B cell (primary cell): ENCODE measurements around the gene CAMK1D. TPM values are rescaled to one million over a fixed set of nuclear protein-coding genes. Genes with fewer than 3 reads are reported as not detected.
"Not testable (repeated sequence)": the region's sequence is repeated elsewhere in the genome, so short reads cannot be mapped to it uniquely, and the experiment has no call there.

ENCODE experiments used
- ATAC-seq: fragments of 200-7000 bp; cut with Tn5 transposase; one replicate; pipeline ENCODE4 v1.10.0; 2021; ENCODE audit warnings: low read depth, mild to moderate bottlenecking, moderate number of reproducible peaks, moderate library complexity
- CTCF ChIA-PET: fragments of 350-600 bp; sonication (Branson Sonifier 250); formaldehyde crosslinking; loops from one replicate; lab custom pipeline; 2021; ENCODE audit warnings: antibody characterized with exemption, inconsistent platforms; lab: Charles Lee
- POLR2A ChIA-PET: fragments of 350-600 bp; sonication (Branson Sonifier 250); formaldehyde crosslinking; loops from one replicate; lab custom pipeline; 2021; ENCODE audit warnings: antibody characterized with exemption; lab: Charles Lee
- DNase-seq: peaks from one replicate; pipeline ENCODE4 v3.0.0; 2013
- H2AFZ ChIP-seq: 2 replicates; pipeline ENCODE4 v1.6.1; 2012; ENCODE audit warnings: mild to moderate bottlenecking, low read depth, low read length; ENCODE audit not compliant: insufficient read depth, poor library complexity, severe bottlenecking
- H3K27ac ChIP-seq, 2 donors: 1 replicate in 1 of 2; 2 replicates in 1 of 2; pipeline ENCODE4 v1.5.1; 2012 to 2013; ENCODE audit warnings: low read length in 2 of 2, mild to moderate bottlenecking in 2 of 2, moderate library complexity in 1 of 2
- H3K27me3 ChIP-seq, 4 experiments: fragments of 200-600 bp in 1 of 4; sonication (generic) in 1 of 4; replicated peaks in 1 of 4; 1 replicate in 2 of 4; 2 replicates in 2 of 4; pipeline versions ENCODE4 v1.6.1 to v1.7.0; 2013 to 2016; ENCODE audit warnings: low read length in 3 of 4, mild to moderate bottlenecking in 2 of 4, mixed read lengths in 1 of 4, moderate library complexity in 1 of 4; ENCODE audit not compliant: insufficient read depth in 4 of 4, control insufficient read depth in 3 of 4; ENCODE audit errors: control extremely low read depth in 1 of 4
- H3K36me3 ChIP-seq, 2 experiments: replicated peaks in 1 of 2; 1 replicate in 1 of 2; 2 replicates in 1 of 2; pipeline versions ENCODE4 v1.6.1 to v1.7.1; 2013; ENCODE audit warnings: low read length in 1 of 2; ENCODE audit not compliant: insufficient read depth in 2 of 2, control insufficient read depth in 1 of 2; ENCODE audit errors: control extremely low read depth in 1 of 2, extremely low read depth in 1 of 2
- H3K4me1 ChIP-seq, 2 donors: fragments of 200-600 bp in 1 of 2; sonication (generic) in 1 of 2; 1 replicate in 1 of 2; 2 replicates in 1 of 2; pipeline versions ENCODE4 v1.5.1 to v1.6.1; 2013 to 2017; ENCODE audit warnings: low read length in 2 of 2; ENCODE audit not compliant: control insufficient read depth in 2 of 2, insufficient read depth in 2 of 2
- H3K4me2 ChIP-seq: replicated peaks from 2 replicates; pipeline ENCODE3; 2012; ENCODE audit warnings: mild to moderate bottlenecking, low read depth, low read length; ENCODE audit not compliant: poor library complexity, severe bottlenecking
- H3K4me3 ChIP-seq, 5 experiments: fragments of 200-600 bp in 1 of 5; sonication (generic) in 1 of 5; 1 replicate in 3 of 5; 2 replicates in 2 of 5; pipeline versions ENCODE4 v1.5.1 to v1.7.0; 2011 to 2016; ENCODE audit warnings: low read length in 4 of 5, mild to moderate bottlenecking in 4 of 5, low read depth in 2 of 5, control low read depth in 1 of 5, moderate library complexity in 1 of 5; ENCODE audit not compliant: insufficient read depth in 1 of 5; ENCODE audit errors: control extremely low read depth in 1 of 5, extremely low read depth in 1 of 5
- H3K79me2 ChIP-seq: fragments of 200-600 bp; sonication (generic); one replicate; pipeline ENCODE4 v1.6.0; 2016; ENCODE audit warnings: low read length; ENCODE audit not compliant: control insufficient read depth, insufficient read depth
- H3K9ac ChIP-seq: fragments of 200-600 bp; sonication (generic); 2 replicates; pipeline ENCODE4 v1.6.1; 2017; ENCODE audit warnings: mild to moderate bottlenecking, low read length, moderate library complexity
- H3K9me3 ChIP-seq, 3 donors: one replicate each; pipeline versions ENCODE4 v1.6.1 to v1.7.1; 2013; ENCODE audit warnings: low read length in 2 of 3; ENCODE audit not compliant: control insufficient read depth in 2 of 3, insufficient read depth in 1 of 3; ENCODE audit errors: control extremely low read depth in 1 of 3
- H4K20me1 ChIP-seq: 2 replicates; pipeline ENCODE4 v1.6.0; 2012; ENCODE audit warnings: mild to moderate bottlenecking, low read length; ENCODE audit not compliant: insufficient read depth, control insufficient read depth, poor library complexity, severe bottlenecking
- H3K27ac Mint-ChIP-seq: one replicate; pipeline ENCODE4 v1.8.0; 2021; ENCODE audit warnings: mixed read lengths
- H3K27me3 Mint-ChIP-seq: one replicate; pipeline ENCODE4 v1.8.0; 2021; ENCODE audit warnings: mixed read lengths
- H3K4me1 Mint-ChIP-seq: one replicate; pipeline ENCODE4 v1.8.0; 2021; ENCODE audit warnings: mixed read lengths
- H3K4me3 Mint-ChIP-seq: one replicate; pipeline ENCODE4 v1.8.0; 2021; ENCODE audit warnings: mixed read lengths
- H3K9me3 Mint-ChIP-seq: one replicate; pipeline ENCODE4 v1.8.0; 2022; ENCODE audit warnings: mixed read lengths; ENCODE audit not compliant: insufficient read depth
- EZH2 ChIP-seq: IDR thresholded peaks from 2 replicates; pipeline ENCODE4 v1.6.1; 2012; ENCODE audit warnings: borderline replicate concordance, low read depth, mild to moderate bottlenecking, moderate library complexity, low read length; ENCODE audit not compliant: insufficient read depth, poor library complexity, severe bottlenecking
- WGBS: methylation state at CpG from one replicate; pipeline ENCODE4 v1.1.5; 2013; ENCODE audit warnings: missing lambda C conversion rate; ENCODE audit not compliant: insufficient coverage; 5-methylcytosine and 5-hydroxymethylcytosine counted together
- intact Hi-C: fragments of 100-400 bp; cut with micrococcal nuclease; formaldehyde crosslinking; loops from one replicate; pipeline ENCODE4 v1.10.0; 2022
- polyA plus RNA-seq: library from polyadenylated mRNA; depleted of rRNA; stranded (reverse); fragments of >200 nt; gene quantifications from 2 replicates; pipeline ENCODE4 v1.2.3, GENCODE V29; 2012
- total RNA-seq, 2 donors: library from RNA; stranded (reverse); fragments of 120-200 nt in 1 of 2; gene quantifications; 1 replicate in 1 of 2; 2 replicates in 1 of 2; pipeline versions ENCODE4 v1.2.3 to v1.2.4, GENCODE V29; 2013 to 2022
- TF ChIP-seq, protein P1 (sequence below): fragments of 200-600 bp; IDR thresholded peaks from one replicate; pipeline ENCODE4 v1.8.0; 2022; ENCODE audit warnings: antibody characterized with exemption, mild to moderate bottlenecking

Gene CAMK1D
- total and polyA plus RNA-seq, 2 donors (not counting 1 experiment from before 2014, with no cell fraction given), result 34.1 to 69.7 TPM

DNA sequence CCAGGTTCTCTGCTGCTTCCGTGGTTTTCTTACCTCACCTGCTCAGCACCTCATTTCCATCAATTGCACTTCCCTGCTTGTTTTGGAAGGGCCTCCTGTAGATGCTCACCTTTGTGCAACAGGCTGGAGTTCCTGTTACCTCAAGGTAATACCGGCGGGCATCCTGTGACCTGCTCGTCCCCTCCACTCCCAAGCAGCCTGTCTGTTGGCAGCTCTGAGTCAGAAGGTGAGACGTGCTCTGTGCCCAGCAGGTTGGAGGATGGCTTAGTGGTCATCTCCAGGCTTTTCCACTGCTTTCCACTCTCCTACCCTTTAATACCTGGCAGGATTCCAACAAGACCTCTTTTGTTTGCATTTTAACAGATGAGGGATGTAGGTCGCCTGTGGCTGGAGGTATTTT, 86.0 kb downstream of the CAMK1D start:
- Mint-ChIP-seq H3K4me3 (no peak overlapping the region), H3K27ac (no peak overlapping the region), H3K9me3 (peaks cover 9% of the 10 kb centered on the region), H3K4me1 (peaks cover 44% of the 10 kb centered on the region), H3K27me3 (no peaks in the 10 kb centered on the region)
- Histone ChIP-seq H3K27ac (no peak overlapping the region), H3K4me3 (no peak overlapping the region), H3K27me3 (no peaks in the 10 kb centered on the region), H3K9ac (no peak overlapping the region), H3K4me2 (no peak overlapping the region), H2AFZ (no peak overlapping the region), H3K4me1 (peaks cover 5 to 11% of the 10 kb centered on the region in 2 donors), H4K20me1 (peaks cover 96% of the 10 kb centered on the region), H3K79me2 (peaks cover 100% of the 10 kb centered on the region), H3K9me3 (peaks cover 0 to 8% (median 8%) of the 10 kb centered on the region in 3 donors), H3K36me3 (peaks cover 14 to 19% of the 10 kb centered on the region in 2 experiments)
- no peak for ATAC-seq
- 100% methylated on average over 1 of the region's 6 CpGs for WGBS
- DNase-seq, result no peak
- intact Hi-C loops, result no loop called here
- TF ChIP-seq EZH2, result no peak
- TF ChIP-seq, protein P1, sequence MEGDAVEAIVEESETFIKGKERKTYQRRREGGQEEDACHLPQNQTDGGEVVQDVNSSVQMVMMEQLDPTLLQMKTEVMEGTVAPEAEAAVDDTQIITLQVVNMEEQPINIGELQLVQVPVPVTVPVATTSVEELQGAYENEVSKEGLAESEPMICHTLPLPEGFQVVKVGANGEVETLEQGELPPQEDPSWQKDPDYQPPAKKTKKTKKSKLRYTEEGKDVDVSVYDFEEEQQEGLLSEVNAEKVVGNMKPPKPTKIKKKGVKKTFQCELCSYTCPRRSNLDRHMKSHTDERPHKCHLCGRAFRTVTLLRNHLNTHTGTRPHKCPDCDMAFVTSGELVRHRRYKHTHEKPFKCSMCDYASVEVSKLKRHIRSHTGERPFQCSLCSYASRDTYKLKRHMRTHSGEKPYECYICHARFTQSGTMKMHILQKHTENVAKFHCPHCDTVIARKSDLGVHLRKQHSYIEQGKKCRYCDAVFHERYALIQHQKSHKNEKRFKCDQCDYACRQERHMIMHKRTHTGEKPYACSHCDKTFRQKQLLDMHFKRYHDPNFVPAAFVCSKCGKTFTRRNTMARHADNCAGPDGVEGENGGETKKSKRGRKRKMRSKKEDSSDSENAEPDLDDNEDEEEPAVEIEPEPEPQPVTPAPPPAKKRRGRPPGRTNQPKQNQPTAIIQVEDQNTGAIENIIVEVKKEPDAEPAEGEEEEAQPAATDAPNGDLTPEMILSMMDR, result no peak
- CTCF ChIA-PET, result interaction anchor here (1.0 kb wide), 1 partner anchor 9 kb away, joined by 4 read pairs; no protein-coding TSS in a partner anchor
- POLR2A ChIA-PET, result no interaction called here

DNA sequence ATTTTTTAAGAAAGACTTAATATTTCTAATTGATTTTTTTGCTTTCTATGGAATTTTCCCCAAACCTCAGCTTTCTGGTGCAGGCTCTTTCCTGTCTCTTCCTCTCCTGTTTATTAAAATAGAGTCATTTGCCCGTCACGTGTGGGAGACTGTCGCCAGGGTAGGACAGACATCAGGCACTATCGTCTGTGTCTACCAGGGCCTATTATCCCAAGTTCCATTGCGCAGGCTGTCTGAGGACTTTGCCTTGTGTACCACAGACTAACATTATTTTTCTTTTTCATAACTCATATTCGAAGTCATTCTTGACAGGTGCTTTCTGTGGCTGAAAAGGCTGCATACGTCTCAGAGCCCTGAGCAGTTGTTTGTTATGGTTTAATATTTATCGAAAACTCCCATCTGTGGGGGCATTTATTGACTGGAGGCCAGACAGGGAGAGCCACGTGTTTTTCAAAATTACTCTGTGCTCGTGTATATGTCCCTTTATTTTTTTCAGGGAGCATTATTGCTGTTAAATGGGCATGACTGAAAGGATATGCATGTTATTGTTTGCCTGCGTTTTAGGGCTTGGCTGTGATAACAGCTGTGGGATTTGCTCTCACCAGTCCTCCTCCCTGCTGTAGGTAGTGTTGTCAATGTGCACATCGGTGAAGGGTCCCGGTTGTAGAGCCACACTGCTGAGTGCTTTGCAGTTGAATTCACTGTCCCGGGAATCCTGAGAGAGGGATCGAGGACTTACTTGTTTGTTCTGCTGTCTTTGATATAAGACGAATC, 89.8 kb downstream of the CAMK1D start:
- peaks cover 6 to 12% of the 10 kb centered on the region in 2 experiments for H3K36me3 ChIP-seq
- H3K27ac ChIP-seq, result no peak overlapping the region
- H3K9ac ChIP-seq, result no peak overlapping the region
- H3K9me3 ChIP-seq, result peaks cover 0 to 8% (median 8%) of the 10 kb centered on the region in 3 donors
- CTCF ChIA-PET, result no interaction called here
- no peak overlapping the region for H3K27ac Mint-ChIP-seq
- no peaks in the 10 kb centered on the region for H3K27me3 ChIP-seq
- DNase-seq, result no peak
- no peak overlapping the region for H3K4me3 Mint-ChIP-seq
- H3K4me1 ChIP-seq, result peaks cover 5 to 11% of the 10 kb centered on the region in 2 donors
- no peak for ATAC-seq
- H3K79me2 ChIP-seq, result peaks cover 100% of the 10 kb centered on the region
- H3K4me3 ChIP-seq, result no peak overlapping the region
- peaks cover 94% of the 10 kb centered on the region for H4K20me1 ChIP-seq
- H2AFZ ChIP-seq, result no peak overlapping the region
- intact Hi-C loops, result no loop called here
- POLR2A ChIA-PET, result no interaction called here
- TF ChIP-seq EZH2, result no peak
- TF ChIP-seq, protein P1, result no peak
- H3K4me2 ChIP-seq, result no peak overlapping the region
- H3K4me1 Mint-ChIP-seq, result peaks cover 39% of the 10 kb centered on the region
- H3K9me3 Mint-ChIP-seq, result peaks cover 9% of the 10 kb centered on the region
- no peaks in the 10 kb centered on the region for H3K27me3 Mint-ChIP-seq
- WGBS, result 95% methylated on average over 14 of the region's 16 CpGs

DNA sequence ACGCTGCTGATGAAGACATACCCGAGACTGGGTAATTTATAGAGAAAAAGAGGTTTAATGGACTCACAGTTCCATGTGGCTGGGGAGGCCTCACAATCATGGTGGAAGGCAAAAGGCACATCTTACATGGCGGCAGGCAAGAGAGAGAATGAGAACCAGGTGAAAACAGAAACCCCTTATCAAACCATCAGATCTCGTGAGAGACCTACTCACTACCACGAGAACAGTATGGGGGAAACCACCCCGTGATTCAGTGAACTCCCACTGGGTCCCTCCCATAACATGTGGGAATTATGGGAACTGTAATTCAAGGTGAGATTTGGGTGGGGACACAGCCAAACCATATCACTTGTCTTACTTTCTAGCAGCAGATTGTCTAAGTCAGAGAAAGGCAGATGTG, 90.4 kb downstream of the CAMK1D start:
- intact Hi-C loops, H3K9me3 Mint-ChIP-seq, H3K27me3 Mint-ChIP-seq, H3K27me3 ChIP-seq, ATAC-seq, H3K9me3 ChIP-seq, DNase-seq, H3K27ac ChIP-seq, H3K9ac ChIP-seq, H3K4me1 ChIP-seq, H3K4me3 ChIP-seq, H2AFZ ChIP-seq, H3K4me3 Mint-ChIP-seq, H3K4me2 ChIP-seq, POLR2A ChIA-PET, CTCF ChIA-PET: not testable (repeated sequence)
- 100% methylated on average over 1 of the region's 6 CpGs for WGBS
- Histone ChIP-seq H3K79me2 (peaks cover 100% of the 10 kb centered on the region), H3K36me3 (peaks cover 6 to 12% of the 10 kb centered on the region in 2 experiments), H4K20me1 (peaks cover 93% of the 10 kb centered on the region)
- Mint-ChIP-seq H3K4me1 (peaks cover 41% of the 10 kb centered on the region), H3K27ac (peak overlapping the region; percentile 32)
